ENCODE measurements around the gene LRRIQ4. TPM values are rescaled to one million over a fixed set of nuclear protein-coding genes. Genes with fewer than 3 reads are reported as not detected.

LRRIQ4 gene
- total RNA-seq, result 0.31 and 0.42 TPM in 2 replicates
- long read RNA-seq, result 0 reads

DNA sequence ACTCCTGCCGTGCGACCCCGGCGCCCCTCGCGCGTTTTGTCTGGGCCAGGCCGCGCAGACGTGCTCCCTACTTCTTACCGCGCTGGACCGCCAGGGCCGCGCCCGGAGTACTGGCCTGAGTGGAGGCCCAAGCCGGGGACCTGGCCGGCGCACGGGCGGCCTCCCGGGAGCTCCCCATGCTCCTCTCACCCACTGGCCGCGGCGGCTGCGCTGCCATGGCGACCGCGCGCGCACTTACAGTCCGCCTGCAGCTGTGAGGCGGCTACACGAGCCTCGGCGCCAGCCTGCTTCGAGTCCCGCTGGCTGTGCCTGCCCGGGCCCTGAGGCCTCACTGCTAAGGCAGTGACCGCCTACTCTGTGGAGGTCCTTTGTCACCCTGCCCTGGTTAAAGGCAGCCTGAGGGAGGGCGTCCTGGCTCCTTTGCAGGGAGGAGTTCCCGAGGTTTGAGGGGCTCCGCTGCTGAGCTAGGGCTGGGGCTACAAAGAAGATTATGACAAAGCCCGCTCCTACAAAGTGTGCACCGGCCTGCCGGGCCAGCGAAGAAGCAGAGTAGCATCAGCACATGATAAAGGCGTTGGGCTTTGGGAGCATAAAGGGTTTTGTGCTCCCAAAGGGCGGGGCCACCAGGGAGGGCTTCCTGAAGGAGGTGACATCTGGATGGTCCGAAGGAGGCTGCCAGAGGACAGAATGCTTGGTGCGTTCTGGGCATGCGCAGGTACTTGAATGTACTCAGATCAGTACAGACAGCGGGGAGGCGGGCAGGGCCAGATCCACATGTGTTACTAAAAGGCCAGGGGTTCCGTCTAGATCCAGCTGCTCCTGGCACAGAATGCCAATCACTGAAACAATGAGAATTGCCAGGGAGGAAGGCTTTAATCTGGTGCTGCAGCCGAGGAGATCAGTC is at the start of gene LRRIQ4, which contains the start of gene LRRC34:
LRRIQ4 (plus strand) TSS at position 539 of the 904 bp plus-strand sequence. CDS start 9,052 bp downstream, outside the sequence.
LRRC34 (minus strand) TSS at position 573 of the 904 bp plus-strand sequence; CDS start at position 217, 356 bp downstream.
- Mint-ChIP-seq H3K4me1 (ENCODE audit: low read depth) (peaks cover 10% of the 10 kb centered on the region), H3K27ac (peak within 1 kb of the TSS; percentile 90), H3K27me3 (peaks cover 5% of the 10 kb centered on the region), H3K9me3 (ENCODE audit: low read depth) (peaks cover 6% of the 10 kb centered on the region), H3K4me3 (ENCODE audit: low read depth) (peak within 1 kb of the TSS; percentile 86), H3K36me3 (ENCODE audit: insufficient read depth) (peaks cover 2% of the 10 kb centered on the region)
- TF ChIP-seq, protein P1, sequence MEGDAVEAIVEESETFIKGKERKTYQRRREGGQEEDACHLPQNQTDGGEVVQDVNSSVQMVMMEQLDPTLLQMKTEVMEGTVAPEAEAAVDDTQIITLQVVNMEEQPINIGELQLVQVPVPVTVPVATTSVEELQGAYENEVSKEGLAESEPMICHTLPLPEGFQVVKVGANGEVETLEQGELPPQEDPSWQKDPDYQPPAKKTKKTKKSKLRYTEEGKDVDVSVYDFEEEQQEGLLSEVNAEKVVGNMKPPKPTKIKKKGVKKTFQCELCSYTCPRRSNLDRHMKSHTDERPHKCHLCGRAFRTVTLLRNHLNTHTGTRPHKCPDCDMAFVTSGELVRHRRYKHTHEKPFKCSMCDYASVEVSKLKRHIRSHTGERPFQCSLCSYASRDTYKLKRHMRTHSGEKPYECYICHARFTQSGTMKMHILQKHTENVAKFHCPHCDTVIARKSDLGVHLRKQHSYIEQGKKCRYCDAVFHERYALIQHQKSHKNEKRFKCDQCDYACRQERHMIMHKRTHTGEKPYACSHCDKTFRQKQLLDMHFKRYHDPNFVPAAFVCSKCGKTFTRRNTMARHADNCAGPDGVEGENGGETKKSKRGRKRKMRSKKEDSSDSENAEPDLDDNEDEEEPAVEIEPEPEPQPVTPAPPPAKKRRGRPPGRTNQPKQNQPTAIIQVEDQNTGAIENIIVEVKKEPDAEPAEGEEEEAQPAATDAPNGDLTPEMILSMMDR (IDR thresholded peaks at IDR 0.05; ENCODE audit: unreplicated experiment), result peak; percentile 13
- DNase-seq (ENCODE audit: low spot score, unreplicated experiment), result peak; percentile 60

DNA sequence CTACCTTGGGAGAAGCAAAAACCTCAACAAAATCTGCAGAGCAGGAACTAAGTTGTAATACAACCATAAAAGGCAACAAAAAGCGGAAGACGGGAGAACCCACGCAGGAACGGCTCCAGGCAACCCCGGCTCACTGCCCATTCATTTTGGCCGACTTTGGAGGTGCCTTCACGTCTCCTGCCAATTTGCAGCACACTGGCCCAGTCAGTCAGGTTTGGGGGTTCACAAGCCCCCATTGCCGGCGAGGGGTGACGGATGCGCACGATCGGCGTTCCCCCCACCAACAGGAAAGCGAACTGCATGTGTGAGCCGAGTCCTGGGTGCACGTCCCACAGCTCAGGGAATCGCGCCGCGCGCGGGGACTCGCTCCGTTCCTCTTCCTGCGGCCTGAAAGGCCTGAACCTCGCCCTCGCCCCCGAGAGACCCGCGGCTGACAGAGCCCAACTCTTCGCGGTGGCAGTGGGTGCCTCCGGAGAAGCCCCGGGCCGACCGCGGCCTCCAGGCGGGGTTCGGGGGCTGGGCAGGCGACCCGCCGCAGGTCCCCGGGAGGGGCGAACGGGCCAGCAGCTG is 48.3 kb upstream of the LRRIQ4 start:
- peak overlapping the region; percentile 95 for H3K27ac Mint-ChIP-seq
- DNase-seq (ENCODE audit: low spot score, unreplicated experiment), result no peak
- H3K4me3 Mint-ChIP-seq (ENCODE audit: low read depth), result peak overlapping the region; percentile 85
- peaks cover 1% of the 10 kb centered on the region for H3K4me1 Mint-ChIP-seq (ENCODE audit: low read depth)
- H3K9me3 Mint-ChIP-seq (ENCODE audit: low read depth), result peaks cover 9% of the 10 kb centered on the region
- TF ChIP-seq, protein P1 (IDR thresholded peaks at IDR 0.05; ENCODE audit: unreplicated experiment), result no peak
- peaks cover 4% of the 10 kb centered on the region for H3K36me3 Mint-ChIP-seq (ENCODE audit: insufficient read depth)
- H3K27me3 Mint-ChIP-seq, result peaks cover 3% of the 10 kb centered on the region

DNA sequence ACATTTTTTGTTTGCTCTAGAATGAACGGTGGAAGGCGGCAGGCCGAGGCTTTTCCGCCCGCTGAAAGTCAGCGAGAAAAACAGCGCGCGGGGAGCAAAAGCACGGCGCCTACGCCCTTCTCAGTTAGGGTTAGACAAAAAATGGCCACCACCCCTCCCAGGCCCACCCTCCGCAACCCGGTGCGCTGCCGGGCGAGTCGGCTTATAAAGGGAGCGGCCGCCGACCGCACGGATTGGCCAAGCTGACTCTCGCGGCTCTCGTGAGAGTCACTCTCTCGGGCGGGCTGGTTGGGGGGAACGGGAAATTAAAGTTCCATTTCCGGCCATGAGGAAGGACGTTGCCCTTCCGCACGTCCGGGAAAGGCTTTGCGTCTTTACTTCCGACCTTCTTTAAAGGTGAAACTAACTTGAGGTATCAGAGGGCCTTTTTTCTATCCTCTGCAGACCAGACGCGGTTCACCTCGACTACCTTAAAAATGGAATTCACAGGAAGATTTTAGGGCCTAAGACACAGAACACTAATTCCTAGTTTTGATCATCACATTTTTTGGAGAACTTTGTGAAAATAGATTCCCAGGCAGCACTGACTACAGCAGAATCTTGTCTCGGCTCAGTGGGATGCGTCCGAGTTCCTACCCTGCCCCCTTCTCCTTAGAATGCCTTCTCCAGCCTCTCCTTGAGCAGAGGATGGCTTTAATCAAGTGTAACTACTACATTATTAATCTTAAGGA is 47.6 kb upstream of the LRRIQ4 start, which contains the start of gene TERC:
TERC (minus strand) TSS at position 179 of the 731 bp plus-strand sequence.
- peaks cover 4% of the 10 kb centered on the region for H3K4me1 Mint-ChIP-seq (ENCODE audit: low read depth)
- TF ChIP-seq, protein P1 (IDR thresholded peaks at IDR 0.05; ENCODE audit: unreplicated experiment), result no peak
- H3K27ac Mint-ChIP-seq, result peak within 1 kb of the TSS; percentile 95

DNA sequence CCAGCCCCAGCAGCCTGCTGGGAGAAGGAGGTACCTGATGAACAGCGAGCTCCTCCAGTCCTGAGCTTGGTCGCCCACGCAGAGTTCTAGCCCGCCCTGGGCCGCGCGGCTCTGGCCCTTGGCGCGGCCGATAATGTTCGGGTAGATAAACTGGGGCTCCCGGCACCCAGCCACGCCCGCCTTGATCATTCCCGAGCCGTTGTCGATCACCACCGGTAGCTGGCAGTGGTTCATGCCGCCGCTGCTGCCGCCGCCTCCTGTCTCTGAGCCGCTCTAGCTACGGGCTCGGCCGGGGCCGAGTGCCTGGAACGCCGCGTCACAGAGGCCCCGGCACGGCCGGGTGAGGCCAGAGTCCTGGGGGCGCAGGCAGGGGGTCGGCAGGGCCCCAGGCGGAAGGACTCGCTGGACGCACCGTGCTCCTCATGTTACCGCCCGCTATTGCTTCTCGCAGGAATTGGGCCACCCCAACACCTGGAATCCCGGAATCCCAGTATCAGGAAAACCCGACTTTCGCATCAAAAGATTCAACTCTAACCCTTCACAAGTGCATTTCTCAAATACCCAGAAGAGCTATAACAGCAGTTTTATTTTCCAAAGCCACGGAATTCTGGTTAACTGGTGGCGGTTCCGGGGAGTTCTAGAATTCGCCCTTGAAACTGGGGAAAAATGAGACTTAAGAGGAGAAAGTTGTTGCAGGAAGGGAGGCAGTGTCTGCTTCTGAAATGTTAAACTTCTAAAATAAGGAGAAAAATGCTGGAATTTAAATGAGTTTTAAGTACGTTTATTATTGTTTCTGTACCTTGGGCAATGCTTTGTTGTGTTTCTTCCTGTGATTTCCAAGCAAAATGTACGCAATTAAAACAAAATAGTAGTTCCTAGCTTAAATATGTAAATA is 43.1 kb upstream of the LRRIQ4 start, which contains the start of gene ACTRT3:
ACTRT3 (minus strand) TSS at position 275 of the 895 bp plus-strand sequence; CDS start at position 234, 41 bp downstream.
- Mint-ChIP-seq H3K27ac (peak within 1 kb of the TSS; percentile 97), H3K36me3 (ENCODE audit: insufficient read depth) (peaks cover 6% of the 10 kb centered on the region), H3K4me3 (ENCODE audit: low read depth) (peak within 1 kb of the TSS; percentile 87), H3K4me1 (ENCODE audit: low read depth) (peaks cover 12% of the 10 kb centered on the region), H3K27me3 (no peaks in the 10 kb centered on the region), H3K9me3 (ENCODE audit: low read depth) (peaks cover 9% of the 10 kb centered on the region)
- TF ChIP-seq, protein P1 (IDR thresholded peaks at IDR 0.05; ENCODE audit: unreplicated experiment), result no peak
- peak; percentile 67 for DNase-seq (ENCODE audit: low spot score, unreplicated experiment)

More for the DNA sequence above, 47.6 kb upstream of the LRRIQ4 start, which contains the start of gene TERC:
- Mint-ChIP-seq H3K9me3 (ENCODE audit: low read depth) (peaks cover 9% of the 10 kb centered on the region), H3K4me3 (ENCODE audit: low read depth) (peak within 1 kb of the TSS; percentile 85), H3K27me3 (peaks cover 3% of the 10 kb centered on the region), H3K36me3 (ENCODE audit: insufficient read depth) (peaks cover 4% of the 10 kb centered on the region)
- peak; percentile 81 for DNase-seq (ENCODE audit: low spot score, unreplicated experiment)

All from progenitor cell of endocrine pancreas (in vitro differentiated cells).